ENCODE data around the gene PTEN.

DNA sequence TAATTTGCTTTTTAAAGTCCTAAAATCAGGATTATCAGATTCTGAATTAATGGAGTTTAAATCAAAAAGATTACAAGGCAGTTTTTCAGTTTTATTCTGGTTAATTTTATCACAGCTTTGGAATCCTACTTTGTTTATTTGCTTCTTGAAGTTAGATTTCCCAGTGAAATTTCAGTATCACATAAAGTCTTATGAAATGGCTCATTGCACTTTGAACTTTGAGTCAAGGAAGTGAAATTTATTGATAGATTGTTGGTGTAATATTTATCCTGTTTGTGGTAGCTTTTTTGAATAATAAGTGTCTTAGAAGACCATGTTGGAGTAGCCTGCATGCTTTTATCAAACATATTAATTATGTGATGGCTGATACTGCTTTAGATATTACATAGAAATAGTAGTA lies 92.6 kb downstream of the PTEN start:
- TF ChIP-seq, protein P1, sequence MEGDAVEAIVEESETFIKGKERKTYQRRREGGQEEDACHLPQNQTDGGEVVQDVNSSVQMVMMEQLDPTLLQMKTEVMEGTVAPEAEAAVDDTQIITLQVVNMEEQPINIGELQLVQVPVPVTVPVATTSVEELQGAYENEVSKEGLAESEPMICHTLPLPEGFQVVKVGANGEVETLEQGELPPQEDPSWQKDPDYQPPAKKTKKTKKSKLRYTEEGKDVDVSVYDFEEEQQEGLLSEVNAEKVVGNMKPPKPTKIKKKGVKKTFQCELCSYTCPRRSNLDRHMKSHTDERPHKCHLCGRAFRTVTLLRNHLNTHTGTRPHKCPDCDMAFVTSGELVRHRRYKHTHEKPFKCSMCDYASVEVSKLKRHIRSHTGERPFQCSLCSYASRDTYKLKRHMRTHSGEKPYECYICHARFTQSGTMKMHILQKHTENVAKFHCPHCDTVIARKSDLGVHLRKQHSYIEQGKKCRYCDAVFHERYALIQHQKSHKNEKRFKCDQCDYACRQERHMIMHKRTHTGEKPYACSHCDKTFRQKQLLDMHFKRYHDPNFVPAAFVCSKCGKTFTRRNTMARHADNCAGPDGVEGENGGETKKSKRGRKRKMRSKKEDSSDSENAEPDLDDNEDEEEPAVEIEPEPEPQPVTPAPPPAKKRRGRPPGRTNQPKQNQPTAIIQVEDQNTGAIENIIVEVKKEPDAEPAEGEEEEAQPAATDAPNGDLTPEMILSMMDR (conservative IDR thresholded peaks at IDR 0.05; ENCODE audit: low read length): no peak
- TF ChIP-seq EZH2phosphoT487 (IDR thresholded peaks at IDR 0.05; ENCODE audit: borderline replicate concordance): no peak
